Adrenal gland (tissue), 12 donors: ENCODE data around the gene WBP2. TPM values are rescaled to one million over a fixed set of nuclear protein-coding genes. Genes with fewer than 3 reads are reported as not detected.
"Not testable (repeated sequence)": the region's sequence is repeated elsewhere in the genome, so short reads cannot be mapped to it uniquely, and the experiment has no call there.

Experiments
- DNase-seq, 7 donors: peaks; one replicate each; pipeline ENCODE4 v3.0.0-alpha.2; 2019 to 2020
- H3K27ac ChIP-seq, 5 donors: fragments of 200-600 bp; sonication (generic) in 4 of 5; 1 replicate in 3 of 5; 2 replicates in 2 of 5; pipeline versions ENCODE4 v1.5.1 to v1.8.0; 2016 to 2020; ENCODE audit warnings: mild to moderate bottlenecking in 1 of 5
- H3K27me3 ChIP-seq: fragments of 200-600 bp; 2 replicates; pipeline ENCODE4 v1.8.0; 2021
- H3K36me3 ChIP-seq, 2 donors: fragments of 200-600 bp; replicated peaks in 1 of 2; 1 replicate in 1 of 2; 2 replicates in 1 of 2; pipeline versions ENCODE4 v1.5.1 to v1.8.0; 2018 to 2022
- H3K4me1 ChIP-seq, 2 donors: fragments of 200-600 bp; replicated peaks in 1 of 2; 1 replicate in 1 of 2; 2 replicates in 1 of 2; pipeline versions ENCODE4 v1.5.1 to v1.8.0; 2018 to 2021
- H3K4me3 ChIP-seq, 4 donors: fragments of 200-600 bp; sonication (generic) in 3 of 4; one replicate each; pipeline ENCODE4 v1.5.1; 2016 to 2018
- H3K9me3 ChIP-seq, 3 donors: fragments of 200-600 bp; sonication (generic) in 1 of 3; replicated peaks in 1 of 3; 1 replicate in 2 of 3; 2 replicates in 1 of 3; pipeline versions ENCODE4 v1.5.1 to v1.8.0; 2016 to 2021
- CTCF ChIP-seq, 6 experiments: fragments of 450-650 bp in 4 of 6; fragments of 200-600 bp in 2 of 6; sonication (generic) in 1 of 6; IDR thresholded peaks; 1 replicate in 5 of 6; 2 replicates in 1 of 6; pipeline versions ENCODE4 v1.5.1 to v1.8.0; 2016 to 2021; ENCODE audit warnings: antibody characterized with exemption in 6 of 6, mild to moderate bottlenecking in 2 of 6, moderate library complexity in 1 of 6
- POLR2A ChIP-seq, 2 donors: fragments of 450-650 bp; IDR thresholded peaks; one replicate each; pipeline ENCODE4 v1.6.1; 2017; ENCODE audit warnings: antibody characterized with exemption in 2 of 2, mild to moderate bottlenecking in 2 of 2, moderate library complexity in 1 of 2
- WGBS, 4 donors: extraction: QIAGEN DNeasy Blood & Tissue Kit in 2 of 4; methylation state at CpG; one replicate each; pipeline versions ENCODE4 v1.1.5 to v1.1.7; 2013 to 2017; 5-methylcytosine and 5-hydroxymethylcytosine counted together
- intact Hi-C, 2 donors: fragments of 100-400 bp; cut with DNase I; formaldehyde crosslinking; loops; one replicate each; pipeline versions ENCODE4 v1.14.1 to v1.15.0; 2022 to 2023
- polyA plus RNA-seq, 3 donors: library from polyadenylated mRNA; stranded (reverse); fragments of 200-250 nt in 2 of 3; fragments of 350-450 nt in 1 of 3; fragmentation: Illumina TruSeq in 1 of 3; extraction: RNeasy Lipid Tissue Mini Kit (QIAGEN cat#74804) in 1 of 3; gene quantifications; one replicate each; pipeline ENCODE4 v1.2.3, GENCODE V29; 2013 to 2014
- total RNA-seq, 9 donors: library from RNA; depleted of rRNA in 4 of 9; stranded (reverse); fragments of >200 nt in 4 of 9; fragments of 120-200 nt in 1 of 9; fragmentation: NEBNext Ultra II Directional in 1 of 9; extraction: Animal tissue kit (Norgen Biotek cat#: 25700) in 1 of 9; gene quantifications; one replicate each; pipeline versions ENCODE4 v1.1.0 to v1.2.4, GENCODE V29; 2013 to 2023
- donor health status: healthy with polysubstance abuse.
- donor health status: Bipolar disorder and iron deficiency.
- donor health status: DM: yes; HTN: yes; CAD: no.
- donor health status: DM: no; HTN: no; CAD: no.
- donor health status: DM: no; HTN: no; CAD: no.
- donor health status: DM: yes; HTN: yes; CAD: no.

WBP2 gene
- total and polyA plus RNA-seq, 12 donors = 60.4 to 292 (median 223) TPM

- intact Hi-C loops = no loop called here
- Histone ChIP-seq H3K27me3 (no peaks in the 10 kb centered on the region), H3K36me3 (peaks cover 0 to 28% of the 10 kb centered on the region in 2 donors), H3K27ac (peak overlapping the region; percentile 91 to 99 (median 97)), H3K9me3 (no peaks in the 10 kb centered on the region), H3K4me1 (peaks cover 17 to 45% of the 10 kb centered on the region in 2 donors), H3K4me3 (peak overlapping the region in 3 of 4 donors; percentile 20 to 81 (median 58))
- DNase-seq = peak; percentile 69 to 87 (median 82)
- 9 to 15% (median 11%) methylated on average over 6 to 7 of the region's 7 CpGs for WGBS, 4 donors
- TF ChIP-seq CTCF (IDR thresholded peaks at IDR 0.05) (peak in 1 of 6 experiments; percentile 10), POLR2A (IDR thresholded peaks at IDR 0.05) (peak; percentile 61 to 95)
Measured at GRCh38 chr17:75854101-75854748, 910 bp downstream of the WBP2 start.

- intact Hi-C loops = no loop called here
- Histone ChIP-seq H3K4me3 (peak overlapping the region in 1 of 4 donors; percentile 58), H3K27ac (peak overlapping the region; percentile 55 to 99 (median 97)), H3K4me1 (peaks cover 21 to 53% of the 10 kb centered on the region in 2 donors), H3K9me3 (no peaks in the 10 kb centered on the region), H3K27me3 (no peaks in the 10 kb centered on the region), H3K36me3 (peaks cover 0 to 36% of the 10 kb centered on the region in 2 donors)
- DNase-seq = peak in 6 of 7 donors; percentile 73 to 81 (median 76)
- WGBS, 4 donors = 58 to 66% (median 60%) methylated on average over 7 of the region's 7 CpGs
- no peak for TF ChIP-seq CTCF (IDR thresholded peaks at IDR 0.05)
- no peak for TF ChIP-seq POLR2A (IDR thresholded peaks at IDR 0.05)
Measured at GRCh38 chr17:75853433-75853832, 1.7 kb downstream of the WBP2 start.

GRCh38 chr17:75851693-75851991 lies 3.5 kb downstream of the WBP2 start:
- DNase-seq, intact Hi-C loops, H3K27me3 ChIP-seq, H3K9me3 ChIP-seq, H3K4me3 ChIP-seq: not testable (repeated sequence)
- Histone ChIP-seq H3K27ac (peak overlapping the region; percentile 2 to 97 (median 41)), H3K4me1 (peaks cover 21 to 63% of the 10 kb centered on the region in 2 donors), H3K36me3 (peaks cover 0 to 54% of the 10 kb centered on the region in 2 donors)
- WGBS, 4 donors = 91 to 95% (median 93%) methylated on average over 15 of the region's 15 CpGs

DNA sequence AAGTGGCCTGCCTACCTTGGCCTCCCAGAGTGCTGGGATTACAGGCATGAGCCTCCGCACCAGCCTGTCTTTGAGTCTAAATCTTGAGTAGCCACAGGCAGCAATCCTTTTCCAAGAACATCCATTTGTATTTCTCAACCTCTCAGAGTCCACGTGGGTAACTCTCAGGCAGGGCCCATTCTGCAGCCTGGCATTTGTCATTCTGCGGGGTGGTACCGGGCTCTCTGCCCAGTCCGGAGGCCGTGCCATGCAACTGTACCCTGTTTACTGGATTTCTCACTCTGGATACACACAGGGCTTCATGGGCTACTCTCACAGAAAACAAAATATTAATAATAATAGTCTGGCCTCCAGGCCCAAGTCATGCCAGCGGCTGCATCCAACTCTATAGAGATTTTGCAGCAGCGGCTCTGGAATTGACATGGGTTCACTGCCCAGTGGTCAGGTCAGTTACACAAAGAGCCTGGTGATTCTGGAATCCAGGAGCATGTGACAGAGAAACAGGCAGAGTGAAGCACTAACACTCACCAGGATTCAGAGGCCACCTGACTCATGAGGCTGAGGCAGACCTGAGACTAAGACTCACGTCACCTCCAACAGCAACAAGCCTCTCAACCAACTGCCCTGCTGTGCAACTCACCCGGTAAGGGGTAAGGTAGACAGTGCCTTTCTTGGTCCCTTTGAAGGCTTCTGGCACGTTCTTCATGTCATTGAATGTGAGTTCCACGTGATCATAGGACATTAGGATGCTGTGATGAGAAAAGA lies 4.0 kb downstream of the WBP2 start:
- Histone ChIP-seq H3K27ac (peak overlapping the region; percentile 34 to 97 (median 41)), H3K36me3 (peaks cover 0 to 59% of the 10 kb centered on the region in 2 donors)

More for the DNA sequence above, 4.0 kb downstream of the WBP2 start:
- 64 to 69% (median 66%) methylated on average over 7 to 12 of the region's 12 CpGs for WGBS, 4 donors
- intact Hi-C loops = no loop called here
- DNase-seq = peak in 5 of 7 donors; percentile 70 to 81 (median 78)
- no peak overlapping the region for H3K4me3 ChIP-seq
- no peaks in the 10 kb centered on the region for H3K9me3 ChIP-seq
- TF ChIP-seq POLR2A (IDR thresholded peaks at IDR 0.05) (no peak), CTCF (IDR thresholded peaks at IDR 0.05) (no peak)
- peaks cover 25 to 68% of the 10 kb centered on the region in 2 donors for H3K4me1 ChIP-seq
- no peaks in the 10 kb centered on the region for H3K27me3 ChIP-seq
